NCI-H187 treated with DMSO at 0.1 percent for 48 hours (cell line): ENCODE results near the gene LMBR1L.
"Not testable (repeated sequence)": the region's sequence is repeated elsewhere in the genome, so short reads cannot be mapped to it uniquely, and the experiment has no call there.

ENCODE experiments used
- DNase-seq: peaks from one replicate; lab custom pipeline; 2025; lab: John Stamatoyannopoulos, UW

LMBR1L gene

DNA sequence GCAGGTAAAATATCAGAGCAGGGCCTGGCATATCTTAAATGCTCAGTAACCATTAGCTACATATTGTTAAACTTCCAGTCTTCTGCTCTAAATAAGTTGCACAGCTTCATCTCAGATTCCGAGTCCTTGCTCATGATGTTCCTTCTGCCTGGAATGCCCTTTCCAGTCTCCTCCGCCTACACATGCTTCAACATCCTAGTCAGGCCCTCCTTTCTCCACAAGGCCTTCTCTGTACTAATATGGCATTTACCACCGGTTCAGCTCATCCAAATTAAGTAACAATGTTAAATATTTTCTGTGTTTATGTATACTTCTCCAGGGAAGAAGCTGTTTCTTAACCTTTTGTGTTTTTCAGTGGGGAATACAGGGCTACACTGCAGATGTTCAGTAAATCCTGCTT lies 24.5 kb downstream of the LMBR1L start:
- no peak for DNase-seq

DNA sequence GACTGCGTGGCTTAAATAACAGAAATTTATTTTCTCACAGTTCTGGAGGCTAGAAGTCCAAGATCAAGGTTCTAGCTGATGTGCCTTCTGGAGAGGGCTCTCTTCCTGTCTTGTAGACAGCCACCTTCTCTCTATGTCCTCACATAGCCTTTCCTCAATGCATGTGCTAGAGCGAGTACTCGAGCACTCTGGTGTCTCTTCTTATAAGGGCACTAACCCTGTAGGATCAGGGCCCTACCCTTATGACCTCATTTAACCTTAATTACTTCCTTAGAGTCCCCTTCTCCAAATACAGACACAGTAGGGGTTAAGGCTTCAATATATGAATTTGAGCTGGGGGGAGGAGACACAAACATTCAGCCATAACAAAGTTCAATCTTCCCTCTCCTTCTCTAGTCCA lies 26.2 kb downstream of the LMBR1L start:
- no peak for DNase-seq

DNA sequence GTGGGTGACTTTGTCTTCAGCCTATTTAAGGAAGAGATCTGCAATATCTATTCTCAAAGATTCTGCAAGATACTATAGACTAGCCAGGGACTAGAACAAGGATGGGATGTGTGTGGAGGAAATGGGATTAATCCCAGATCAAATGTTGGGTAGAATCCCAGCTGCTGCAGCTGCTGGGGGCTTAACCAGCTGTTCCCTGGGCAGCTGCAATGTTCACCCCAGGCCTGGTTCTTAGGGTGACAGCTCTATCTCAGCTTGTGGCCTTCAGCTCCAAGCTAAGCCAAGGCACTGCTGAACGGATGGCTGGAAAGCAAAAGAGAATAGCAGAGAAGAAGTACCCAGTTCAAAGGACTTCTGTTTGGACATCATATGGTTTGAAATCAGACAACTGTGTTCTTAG lies 30.9 kb downstream of the LMBR1L start:
- DNase-seq = no peak

DNA sequence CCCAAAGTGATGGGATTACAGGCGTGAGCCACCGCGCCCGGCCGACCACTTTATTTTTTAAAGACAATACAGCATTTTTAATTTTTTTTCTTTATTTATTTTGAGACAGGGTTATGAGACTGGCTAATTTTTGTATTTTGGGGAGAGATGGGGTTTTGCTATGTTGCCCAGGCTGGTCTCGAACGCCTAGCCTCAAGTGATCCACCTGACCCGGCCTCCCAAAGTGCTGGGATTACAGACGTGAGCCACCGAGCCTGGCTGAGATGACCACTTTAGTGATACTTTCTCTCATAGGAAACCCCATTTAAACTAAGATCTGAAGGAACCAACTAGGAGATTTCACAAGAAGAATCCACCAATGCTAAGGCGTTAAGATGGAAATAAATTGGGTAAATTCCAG lies 39.7 kb downstream of the LMBR1L start:
- DNase-seq = no peak

- peak; percentile 95 for DNase-seq
Measured at GRCh38 chr12:49069507-49070346, 40.9 kb downstream of the LMBR1L start, which contains the start of gene RHEBL1. RHEBL1 (minus strand) TSS chr12:49069979; CDS start chr12:49069785, 194 bp downstream.

DNA sequence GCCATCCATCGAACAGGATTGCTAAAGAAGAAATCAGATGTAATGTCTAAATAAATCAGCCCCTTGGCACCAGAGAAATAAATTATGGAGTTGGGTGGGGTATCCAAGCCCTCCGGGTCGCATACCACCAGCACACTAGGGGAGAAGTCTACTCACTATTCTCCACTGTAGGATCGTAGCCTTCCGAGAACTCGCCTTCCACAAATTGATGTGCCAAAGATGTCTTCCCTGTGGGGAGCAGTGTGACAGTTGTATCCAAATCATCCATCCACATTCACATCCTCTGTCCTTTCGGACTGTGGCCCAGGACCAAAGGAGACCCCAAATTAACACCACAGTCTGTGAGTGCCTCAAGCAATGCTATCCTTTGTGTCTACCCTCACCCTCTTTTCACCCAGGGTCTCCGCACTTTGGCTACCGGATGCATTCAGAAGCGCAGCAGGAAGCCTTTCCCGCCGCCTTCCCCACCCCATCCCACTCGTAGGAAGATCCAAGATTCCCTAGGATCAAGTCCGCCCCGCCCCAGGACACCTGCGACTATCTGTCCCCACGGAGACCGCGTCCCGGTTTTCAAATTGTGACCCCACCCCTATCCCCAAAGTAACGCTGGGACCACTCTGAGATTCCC lies 41.7 kb downstream of the LMBR1L start:
- no peak for DNase-seq

DNA sequence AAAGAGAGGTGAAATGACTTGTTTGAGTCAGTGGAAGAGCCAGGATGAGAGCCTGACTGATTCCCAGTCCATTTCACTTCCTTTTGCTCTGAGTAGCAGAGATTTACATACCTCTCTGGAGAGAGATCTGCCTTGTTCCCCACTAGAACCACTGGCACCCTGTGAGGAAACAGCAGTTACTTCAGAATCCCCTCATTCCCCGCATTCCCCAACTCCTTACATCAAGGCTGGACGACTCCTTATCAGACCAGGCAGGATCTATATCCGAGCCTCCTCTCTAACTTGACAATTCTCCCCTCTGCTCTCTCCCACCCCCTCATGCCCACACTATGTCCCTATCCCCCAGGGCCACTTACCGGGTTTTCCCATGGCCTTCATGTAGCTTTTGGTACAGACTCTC lies 44.5 kb downstream of the LMBR1L start:
- DNase-seq = no peak

DNA sequence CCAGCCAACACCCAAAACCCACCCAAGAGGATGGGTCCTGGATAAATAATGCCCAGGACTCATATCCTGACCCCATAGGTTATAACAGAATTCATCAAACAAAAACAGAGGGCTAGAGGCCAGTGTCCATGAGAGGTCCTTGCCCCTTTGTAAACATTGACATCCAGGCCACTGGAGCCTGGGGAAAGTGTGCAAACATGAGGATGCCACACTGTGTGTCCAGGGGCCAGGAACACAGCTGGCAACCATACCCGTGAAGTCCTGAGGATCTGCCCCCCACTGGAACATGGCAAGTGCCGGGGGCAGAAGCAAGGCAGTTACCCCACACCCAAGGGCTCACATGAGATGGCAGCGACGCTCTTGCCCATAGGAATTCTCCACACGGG lies 45.9 kb downstream of the LMBR1L start:
- no peak for DNase-seq

- not testable (repeated sequence) for DNase-seq
Measured at GRCh38 chr12:49061916-49062315, 48.7 kb downstream of the LMBR1L start.

DNA sequence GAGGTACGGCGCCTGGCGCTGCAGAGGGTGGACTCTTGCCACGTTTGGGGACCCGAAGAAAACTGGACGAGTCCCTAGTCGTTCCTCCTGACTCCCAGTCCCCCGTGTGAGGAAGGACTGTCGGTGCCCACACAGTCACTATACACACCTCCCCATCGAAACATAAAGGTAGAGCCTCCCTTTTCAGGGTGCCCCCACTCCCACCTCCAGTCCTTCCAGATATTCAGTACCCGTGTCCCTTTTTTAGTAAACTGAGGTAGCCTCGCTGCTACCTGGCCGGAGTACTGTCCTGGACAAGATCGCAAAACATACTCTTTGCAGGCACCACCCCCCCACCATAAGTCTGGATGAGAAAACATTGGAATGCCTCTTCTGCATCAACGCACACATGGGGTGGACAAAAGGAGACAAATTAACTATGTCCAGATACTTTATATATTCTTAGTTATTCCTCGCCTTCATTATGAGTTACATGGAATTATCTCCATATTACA lies 49.4 kb downstream of the LMBR1L start:
- DNase-seq = no peak

DNA sequence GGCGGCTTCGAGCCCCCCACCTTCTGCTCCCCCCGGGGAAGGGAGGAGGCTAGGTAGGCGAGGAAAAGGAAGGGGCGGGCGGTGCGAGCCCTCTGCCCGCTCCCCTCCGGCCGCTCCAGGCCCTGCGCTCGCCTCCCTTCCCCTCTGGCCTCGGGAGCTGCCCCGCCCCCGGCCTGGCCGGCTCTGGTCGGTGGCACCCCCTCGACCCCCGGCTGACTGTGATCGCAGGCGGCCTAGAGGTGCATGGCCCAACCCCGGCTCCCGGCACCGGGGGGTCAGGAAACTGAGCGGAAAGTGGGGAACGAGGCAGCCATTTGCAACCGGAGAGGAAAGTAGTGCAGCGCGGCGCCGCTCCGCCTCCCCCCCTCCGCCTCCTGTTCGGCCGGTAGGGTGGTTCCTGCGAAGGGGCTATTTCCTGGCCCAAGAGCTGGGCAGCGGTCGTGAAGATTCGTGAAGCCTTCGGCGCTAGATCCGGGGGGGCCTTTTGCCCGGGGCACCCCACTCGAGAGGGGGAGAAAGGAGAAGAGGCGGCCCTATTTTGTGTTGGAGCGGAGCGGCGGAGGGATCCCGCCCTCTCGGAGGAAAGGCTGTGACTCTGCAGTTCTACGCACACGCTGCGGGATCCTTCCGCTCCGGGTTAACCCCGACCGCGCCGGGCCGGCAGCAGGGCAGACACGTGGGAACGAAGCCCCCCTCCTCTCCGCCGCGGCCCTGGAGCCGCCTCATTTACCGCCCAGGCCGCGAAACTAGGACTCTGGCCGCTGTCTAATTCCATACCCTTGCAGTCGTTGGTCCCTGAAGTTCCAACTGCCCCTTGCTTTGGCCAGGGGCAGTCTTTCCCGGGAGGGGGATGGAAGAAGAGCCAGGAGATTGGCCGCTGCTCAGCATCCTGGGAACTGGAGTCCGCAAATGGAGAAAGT lies 50.1 kb downstream of the LMBR1L start, which contains the start of gene KMT2D:
TSS of gene KMT2D (minus strand) at position 558 of the 920 bp plus-strand sequence. CDS start 5,470 bp downstream, outside the sequence.
- DNase-seq = peak; percentile 58

DNA sequence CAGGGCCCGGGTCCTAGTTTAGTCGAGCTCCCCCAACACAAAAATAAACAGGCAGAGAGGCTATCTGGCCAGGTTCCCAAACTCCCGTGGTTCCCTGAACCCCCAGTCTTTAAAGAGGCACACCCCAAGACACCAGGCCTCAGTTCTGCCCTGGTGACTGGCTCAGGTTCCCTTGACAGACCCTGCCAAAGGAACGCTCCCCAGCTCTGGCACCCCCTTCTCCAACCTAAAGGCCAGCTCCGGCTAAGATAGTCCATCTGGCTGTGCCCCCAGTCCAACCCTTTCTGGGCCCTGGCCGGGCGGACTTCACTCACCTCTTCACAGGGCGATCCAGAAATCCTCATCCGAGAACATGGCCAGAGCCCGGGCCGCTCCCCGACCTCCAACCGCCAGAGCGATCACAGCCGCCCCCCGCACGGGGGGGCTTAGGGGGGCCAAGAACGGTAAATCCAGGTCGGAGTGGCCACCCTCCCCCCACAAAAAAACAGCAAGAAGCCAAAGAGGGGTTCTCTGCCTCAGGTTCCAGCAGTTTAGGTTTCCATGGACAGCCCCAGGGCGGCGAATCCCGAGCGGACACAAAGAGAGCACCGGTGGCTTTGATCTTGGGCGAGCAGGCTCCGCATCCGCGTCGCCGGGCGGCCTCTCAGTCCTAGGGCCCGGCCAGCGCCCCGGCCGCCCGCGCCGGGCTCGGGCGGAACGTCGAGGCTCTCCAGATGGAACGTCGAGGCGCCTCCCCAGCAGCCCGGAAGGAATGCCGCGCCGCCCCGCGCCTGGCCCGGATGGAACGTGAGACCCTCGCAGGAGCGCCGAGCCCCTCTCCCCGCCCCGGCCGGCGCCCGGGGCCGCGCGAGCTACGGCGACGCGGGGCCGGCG lies 51.1 kb downstream of the LMBR1L start:
- DNase-seq = no peak

DNA sequence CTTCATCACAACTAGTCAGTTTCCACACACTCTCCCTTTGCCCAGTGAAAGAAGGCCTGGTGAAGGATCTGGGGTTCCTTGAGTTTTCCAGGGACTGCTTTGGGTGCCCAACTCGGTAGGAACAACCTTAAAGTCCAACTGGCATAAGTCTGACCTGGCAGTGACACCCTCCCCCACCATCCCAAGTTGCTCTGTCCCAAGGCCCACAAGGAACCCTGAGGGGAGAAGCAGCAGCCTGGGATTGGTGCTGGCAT lies 51.7 kb downstream of the LMBR1L start:
- no peak for DNase-seq

GRCh38 chr12:49058366-49059044 lies 52.1 kb downstream of the LMBR1L start:
- no peak for DNase-seq

DNA sequence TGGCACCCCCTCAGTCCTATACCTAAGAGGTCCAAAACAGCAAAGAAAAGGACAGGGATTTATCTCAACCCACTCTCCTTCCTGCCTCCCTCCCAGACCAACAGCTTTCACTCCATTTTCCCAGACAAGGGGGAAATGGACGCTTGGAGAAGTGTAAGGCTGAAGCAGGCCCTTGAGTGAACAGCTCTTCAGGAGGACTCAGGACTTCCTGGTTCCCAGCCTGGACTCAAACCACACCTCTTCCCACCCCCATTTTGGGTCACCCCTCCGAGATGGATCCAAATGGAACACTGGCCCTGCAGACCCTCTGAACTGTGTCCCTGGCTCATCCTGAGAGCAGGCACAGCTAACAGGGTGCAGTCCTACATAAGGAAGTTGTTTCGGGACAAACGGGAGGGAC lies 52.8 kb downstream of the LMBR1L start:
- DNase-seq = no peak

GRCh38 chr12:49055978-49056754 lies 54.5 kb downstream of the LMBR1L start:
- DNase-seq = no peak

DNA sequence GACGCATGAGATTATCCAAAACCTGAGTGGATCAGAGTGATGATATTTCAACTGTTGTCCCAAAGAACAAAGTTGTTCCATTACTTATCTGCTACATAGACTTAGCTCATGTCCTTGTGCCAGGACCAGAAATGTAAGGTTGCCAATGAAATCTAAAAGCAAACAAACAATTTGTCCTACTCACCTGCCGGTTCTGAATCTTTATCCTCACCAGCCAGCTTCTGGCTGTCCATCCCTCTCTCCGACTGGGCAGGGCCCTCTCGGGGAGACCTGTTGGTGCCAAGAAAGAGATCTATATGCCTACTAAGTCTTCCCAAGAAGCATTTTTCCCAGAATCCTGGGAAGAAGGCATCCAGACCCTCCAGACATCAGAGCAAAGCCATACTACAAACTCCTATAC lies 55.6 kb downstream of the LMBR1L start:
- DNase-seq = no peak

DNA sequence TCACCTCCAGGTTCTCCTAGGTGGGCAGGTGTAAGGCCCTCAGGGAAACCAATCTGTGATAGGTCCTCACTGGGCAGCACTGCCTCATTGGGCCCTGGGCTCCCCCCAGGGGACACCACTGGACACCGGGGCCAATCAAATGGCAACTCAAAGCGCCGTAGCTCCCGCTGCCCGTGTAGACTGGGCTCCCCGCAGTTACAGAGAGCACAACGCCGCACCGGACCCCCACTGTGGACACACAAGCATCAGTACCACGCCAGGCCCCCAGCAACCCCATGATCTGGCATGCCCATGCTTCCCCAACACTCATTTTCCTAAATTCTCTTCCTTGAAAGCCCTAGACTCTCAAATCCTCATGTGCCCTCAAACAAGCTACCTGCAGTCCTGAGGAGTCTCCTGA lies 56.1 kb downstream of the LMBR1L start:
- no peak for DNase-seq

GRCh38 chr12:49054096-49054495 lies 56.6 kb downstream of the LMBR1L start:
- no peak for DNase-seq
